Osteoblast (primary cell): Measurements from ENCODE around the gene SLC16A10. TPM values are rescaled to one million over a fixed set of nuclear protein-coding genes. Genes with fewer than 3 reads are reported as not detected.

Experiments
- DNase-seq: peaks from one replicate; pipeline ENCODE4 v3.0.0; 2011; ENCODE audit warnings: low spot score, mixed read lengths; ENCODE audit not compliant: insufficient read length; ENCODE audit errors: missing footprints
- H2AFZ ChIP-seq: 2 replicates; pipeline ENCODE4 v1.6.0; 2011; ENCODE audit warnings: mild to moderate bottlenecking, low read length
- H3K27ac ChIP-seq: 2 replicates; pipeline ENCODE4 v1.5.1; 2011; ENCODE audit warnings: mild to moderate bottlenecking, low read depth, low read length, moderate library complexity
- H3K27me3 ChIP-seq: 2 replicates; pipeline ENCODE4 v1.6.0; 2012; ENCODE audit warnings: mild to moderate bottlenecking, control low read depth, inconsistent platforms, low read length, moderate library complexity; ENCODE audit not compliant: insufficient read depth
- H3K36me3 ChIP-seq: 2 replicates; pipeline ENCODE4 v1.5.1; 2011; ENCODE audit warnings: mild to moderate bottlenecking, low read length, control low read depth, moderate library complexity; ENCODE audit not compliant: insufficient read depth
- H3K4me1 ChIP-seq: 2 replicates; pipeline ENCODE4 v1.5.1; 2011; ENCODE audit warnings: mild to moderate bottlenecking, low read length, control low read depth, moderate library complexity; ENCODE audit not compliant: insufficient read depth
- H3K4me2 ChIP-seq: 2 replicates; pipeline ENCODE4 v1.6.0; 2011; ENCODE audit warnings: mild to moderate bottlenecking, low read length; ENCODE audit not compliant: insufficient read depth
- H3K4me3 ChIP-seq: fragments of 200-600 bp; sonication (generic); 3 replicates; pipeline ENCODE4 v1.5.1; 2012; ENCODE audit warnings: mild to moderate bottlenecking, low read length, inconsistent platforms; ENCODE audit not compliant: insufficient read depth
- H3K79me2 ChIP-seq: 2 replicates; pipeline ENCODE4 v1.6.0; 2012; ENCODE audit warnings: mild to moderate bottlenecking, low read length, control low read depth, inconsistent platforms; ENCODE audit not compliant: insufficient read depth
- H3K9me3 ChIP-seq: 2 replicates; pipeline ENCODE4 v1.5.1; 2011; ENCODE audit warnings: low read depth, low read length, control low read depth
- H4K20me1 ChIP-seq: 2 replicates; pipeline ENCODE4 v1.6.0; 2012; ENCODE audit warnings: mild to moderate bottlenecking, low read length, control low read depth; ENCODE audit not compliant: insufficient read depth
- small RNA-seq: library from RNA; depleted of rRNA; stranded (forward); fragments of <200 nt; gene quantifications from one replicate; pipeline ENCODE3, GENCODE V24; 2012
- total RNA-seq: library from RNA; depleted of rRNA; stranded (reverse); fragments of >200 nt; gene quantifications from 2 replicates; pipeline ENCODE4 v1.2.3, GENCODE V29; 2012
- TF ChIP-seq, protein P1 (sequence below): IDR thresholded peaks from 2 replicates; pipeline ENCODE4 v1.5.1; 2011; ENCODE audit warnings: mild to moderate bottlenecking, low read depth, low read length, moderate library complexity; ENCODE audit errors: extremely low read depth

The SLC16A10 gene
- total RNA-seq, 1 donor, result under 0.01 TPM

DNA sequence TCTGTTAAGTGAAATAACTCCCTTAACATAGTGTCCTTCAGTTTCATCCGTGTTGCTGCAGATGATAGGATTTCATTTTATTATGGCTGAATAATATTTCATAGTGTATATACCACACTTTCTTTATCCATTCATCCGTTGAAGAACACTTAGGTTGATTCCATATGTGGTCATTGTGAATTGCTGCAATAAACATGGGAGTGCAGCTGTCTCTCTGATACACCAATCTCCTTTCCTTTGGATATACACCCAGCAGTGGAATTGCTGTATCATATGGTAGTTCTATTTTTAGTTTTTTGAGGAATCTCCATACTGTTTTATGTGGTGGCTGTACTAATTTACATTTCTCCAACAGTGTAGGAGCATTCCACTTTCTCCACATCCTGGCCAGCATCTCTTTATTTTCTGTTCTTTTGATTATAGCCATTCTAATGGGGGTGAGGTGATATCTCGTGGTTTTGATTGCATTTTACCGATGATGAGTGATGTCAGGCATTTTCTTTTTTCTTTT, 193.2 kb downstream of the SLC16A10 start:
- H3K36me3 ChIP-seq, result peaks cover 27% of the 10 kb centered on the region
- DNase-seq, result no peak
- peaks cover 3% of the 10 kb centered on the region for H3K79me2 ChIP-seq
- TF ChIP-seq, protein P1, sequence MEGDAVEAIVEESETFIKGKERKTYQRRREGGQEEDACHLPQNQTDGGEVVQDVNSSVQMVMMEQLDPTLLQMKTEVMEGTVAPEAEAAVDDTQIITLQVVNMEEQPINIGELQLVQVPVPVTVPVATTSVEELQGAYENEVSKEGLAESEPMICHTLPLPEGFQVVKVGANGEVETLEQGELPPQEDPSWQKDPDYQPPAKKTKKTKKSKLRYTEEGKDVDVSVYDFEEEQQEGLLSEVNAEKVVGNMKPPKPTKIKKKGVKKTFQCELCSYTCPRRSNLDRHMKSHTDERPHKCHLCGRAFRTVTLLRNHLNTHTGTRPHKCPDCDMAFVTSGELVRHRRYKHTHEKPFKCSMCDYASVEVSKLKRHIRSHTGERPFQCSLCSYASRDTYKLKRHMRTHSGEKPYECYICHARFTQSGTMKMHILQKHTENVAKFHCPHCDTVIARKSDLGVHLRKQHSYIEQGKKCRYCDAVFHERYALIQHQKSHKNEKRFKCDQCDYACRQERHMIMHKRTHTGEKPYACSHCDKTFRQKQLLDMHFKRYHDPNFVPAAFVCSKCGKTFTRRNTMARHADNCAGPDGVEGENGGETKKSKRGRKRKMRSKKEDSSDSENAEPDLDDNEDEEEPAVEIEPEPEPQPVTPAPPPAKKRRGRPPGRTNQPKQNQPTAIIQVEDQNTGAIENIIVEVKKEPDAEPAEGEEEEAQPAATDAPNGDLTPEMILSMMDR, result no peak
- H3K27ac ChIP-seq, result no peak overlapping the region
- H3K9me3 ChIP-seq, result no peaks in the 10 kb centered on the region
- no peaks in the 10 kb centered on the region for H4K20me1 ChIP-seq
- no peak overlapping the region for H3K4me2 ChIP-seq
- no peaks in the 10 kb centered on the region for H3K4me1 ChIP-seq
- H3K27me3 ChIP-seq, result no peaks in the 10 kb centered on the region
- no peak overlapping the region for H3K4me3 ChIP-seq
- H2AFZ ChIP-seq, result no peak overlapping the region

Small RNA genes lying within 50 kb of the gene (small RNA-seq; reads per million reads assigned to genes)
- not detected for gene RNU6-960P

Other genes starting within 250 kb of the SLC16A10 start
- 62.8 and 63.0 TPM in 2 replicates for gene AMD1, start 212.7 kb upstream of the SLC16A10 start, total RNA-seq
- 32.4 and 35.1 TPM in 2 replicates for gene GTF3C6, start 128.8 kb upstream of the SLC16A10 start, total RNA-seq
- gene RPF2, start 105.5 kb upstream of the SLC16A10 start, total RNA-seq, result 25.7 and 26.2 TPM in 2 replicates